ENCODE results near the gene CDK14.

DNA sequence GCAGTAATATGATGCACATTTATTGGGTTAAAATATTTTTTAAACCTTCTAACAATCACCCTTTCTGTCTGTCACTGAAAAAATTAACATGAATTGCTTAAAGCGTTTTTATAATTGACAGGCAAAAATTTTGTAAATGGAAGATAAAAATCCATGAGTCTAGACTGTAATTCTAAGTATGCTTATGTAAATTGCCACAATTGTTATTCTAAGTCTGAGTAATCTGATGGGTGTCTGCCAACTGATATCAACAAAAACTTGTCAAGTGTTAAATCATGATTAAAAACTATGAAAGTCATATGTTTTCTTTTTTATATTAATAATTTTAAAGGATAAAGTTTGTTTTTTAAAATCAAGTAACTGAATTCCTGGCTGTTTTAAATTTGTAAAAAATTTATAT is 208.2 kb downstream of the CDK14 start:
- TF ChIP-seq, protein P1, sequence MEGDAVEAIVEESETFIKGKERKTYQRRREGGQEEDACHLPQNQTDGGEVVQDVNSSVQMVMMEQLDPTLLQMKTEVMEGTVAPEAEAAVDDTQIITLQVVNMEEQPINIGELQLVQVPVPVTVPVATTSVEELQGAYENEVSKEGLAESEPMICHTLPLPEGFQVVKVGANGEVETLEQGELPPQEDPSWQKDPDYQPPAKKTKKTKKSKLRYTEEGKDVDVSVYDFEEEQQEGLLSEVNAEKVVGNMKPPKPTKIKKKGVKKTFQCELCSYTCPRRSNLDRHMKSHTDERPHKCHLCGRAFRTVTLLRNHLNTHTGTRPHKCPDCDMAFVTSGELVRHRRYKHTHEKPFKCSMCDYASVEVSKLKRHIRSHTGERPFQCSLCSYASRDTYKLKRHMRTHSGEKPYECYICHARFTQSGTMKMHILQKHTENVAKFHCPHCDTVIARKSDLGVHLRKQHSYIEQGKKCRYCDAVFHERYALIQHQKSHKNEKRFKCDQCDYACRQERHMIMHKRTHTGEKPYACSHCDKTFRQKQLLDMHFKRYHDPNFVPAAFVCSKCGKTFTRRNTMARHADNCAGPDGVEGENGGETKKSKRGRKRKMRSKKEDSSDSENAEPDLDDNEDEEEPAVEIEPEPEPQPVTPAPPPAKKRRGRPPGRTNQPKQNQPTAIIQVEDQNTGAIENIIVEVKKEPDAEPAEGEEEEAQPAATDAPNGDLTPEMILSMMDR (IDR thresholded peaks at IDR 0.05; ENCODE audit: low read depth, low read length, missing input control), result no peak
- TF ChIP-seq REST (IDR thresholded peaks at IDR 0.05) (no peak), RAD21 (IDR thresholded peaks at IDR 0.05) (no peak), HNF4A (conservative IDR thresholded peaks at IDR 0.05) (no peak), NR2F2 (IDR thresholded peaks at IDR 0.05) (no peak)
